Mammary epithelial cell (primary cell): ENCODE results near the gene TAS2R19.

Experiments
- CTCF ChIP-seq, 2 donors: IDR thresholded peaks in 1 of 2; conservative IDR thresholded peaks in 1 of 2; 2 replicates each; pipeline ENCODE4 v1.5.1; 2011 to 2012; ENCODE audit warnings: inconsistent platforms in 2 of 2, low read length in 2 of 2, mild to moderate bottlenecking in 2 of 2, control low read depth in 1 of 2, low read depth in 1 of 2; ENCODE audit not compliant: insufficient read depth in 1 of 2; ENCODE audit errors: extremely low read depth in 1 of 2
- EZH2 ChIP-seq: IDR thresholded peaks from 2 replicates; pipeline ENCODE4 v1.6.1; 2012; ENCODE audit warnings: low read length, inconsistent platforms, borderline replicate concordance

- TF ChIP-seq CTCF (conservative IDR thresholded peaks at IDR 0.05 in 1 of 2, IDR thresholded peaks at IDR 0.05 in 1 of 2; ENCODE audit: extremely low read depth in 1 of 2, insufficient read depth in 1 of 2, low read depth in 1 of 2, low read length in 2 of 2) (no peak), EZH2 (no peak)
Measured at GRCh38 chr12:11015775-11016430, 6.5 kb downstream of the TAS2R19 start.
